ENCODE results near the gene SMAD1.

The SMAD1 gene

GRCh38 chr4:145565328-145565727, 83.7 kb downstream of the SMAD1 start:
- Histone ChIP-seq H2BK12ac (ENCODE audit: low read length) (no peak overlapping the region), H3K4me3 (ENCODE audit: low read depth, low read length) (no peak overlapping the region), H3K18ac (ENCODE audit: low read length) (no peak overlapping the region), H3K36me3 (ENCODE audit: control insufficient read depth in 1 of 2, insufficient read depth in 2 of 2, low read length in 2 of 2) (no peaks in the 10 kb centered on the region), H3K27me3 (ENCODE audit: insufficient read depth, low read length) (no peaks in the 10 kb centered on the region), H2AK5ac (ENCODE audit: low read length) (no peak overlapping the region), H3K23ac (ENCODE audit: low read length) (no peak overlapping the region), H2BK5ac (ENCODE audit: low read depth, low read length, poor library complexity) (no peak overlapping the region), H3K4me1 (ENCODE audit: control insufficient read depth in 1 of 2, insufficient read depth in 2 of 2, low read length in 2 of 2) (no peaks in the 10 kb centered on the region), H2BK120ac (ENCODE audit: insufficient read depth, low read length, poor library complexity) (no peak overlapping the region), H3K9me3 (ENCODE audit: insufficient read depth, low read depth, low read length) (peaks cover 5% of the 10 kb centered on the region), H3K79me1 (ENCODE audit: low read length) (no peaks in the 10 kb centered on the region), H3K79me2 (ENCODE audit: control insufficient read depth, insufficient read depth, low read length, poor library complexity) (no peaks in the 10 kb centered on the region), H4K91ac (ENCODE audit: low read depth, low read length) (no peak overlapping the region), H4K8ac (ENCODE audit: low read depth, low read length) (no peak overlapping the region), H3K9ac (ENCODE audit: low read length) (no peak overlapping the region), H3K4ac (ENCODE audit: low read depth, low read length) (no peak overlapping the region), H3K4me2 (ENCODE audit: low read length) (no peak overlapping the region), H4K12ac (ENCODE audit: low read depth, low read length) (no peak overlapping the region), H2AFZ (ENCODE audit: insufficient read depth, low read length, poor library complexity) (no peak overlapping the region), H3K27ac (ENCODE audit: low read depth, low read length) (no peak overlapping the region), H3K14ac (ENCODE audit: low read length) (no peak overlapping the region)
- WGBS (ENCODE audit: extremely low coverage, insufficient coverage, insufficient read length): no CpG with 5 or more reads among the region's 1 CpG
- no peak for DNase-seq

GRCh38 chr4:145566086-145566708, 84.5 kb downstream of the SMAD1 start:
- H2BK120ac ChIP-seq (ENCODE audit: insufficient read depth, low read length, poor library complexity): no peak overlapping the region

GRCh38 chr4:145566768-145567167, 85.1 kb downstream of the SMAD1 start:
- H3K4me2 ChIP-seq (ENCODE audit: low read length): no peak overlapping the region
- no peak overlapping the region for H4K12ac ChIP-seq (ENCODE audit: low read depth, low read length)
- no peak for DNase-seq
- H4K8ac ChIP-seq (ENCODE audit: low read depth, low read length): no peak overlapping the region
- no peak overlapping the region for H3K18ac ChIP-seq (ENCODE audit: low read length)
- H3K4ac ChIP-seq (ENCODE audit: low read depth, low read length): no peak overlapping the region
- H4K91ac ChIP-seq (ENCODE audit: low read depth, low read length): no peak overlapping the region
- WGBS (ENCODE audit: extremely low coverage, insufficient coverage, insufficient read length): no CpG with 5 or more reads among the region's 5 CpGs
- H2AFZ ChIP-seq (ENCODE audit: insufficient read depth, low read length, poor library complexity): no peak overlapping the region
- no peak overlapping the region for H2BK12ac ChIP-seq (ENCODE audit: low read length)
- H3K27ac ChIP-seq (ENCODE audit: low read depth, low read length): no peak overlapping the region
- no peaks in the 10 kb centered on the region for H3K36me3 ChIP-seq (ENCODE audit: control insufficient read depth in 1 of 2, insufficient read depth in 2 of 2, low read length in 2 of 2)
- H2BK120ac ChIP-seq (ENCODE audit: insufficient read depth, low read length, poor library complexity): no peak overlapping the region
- H3K14ac ChIP-seq (ENCODE audit: low read length): no peak overlapping the region
- no peaks in the 10 kb centered on the region for H3K79me1 ChIP-seq (ENCODE audit: low read length)
- no peak overlapping the region for H2AK5ac ChIP-seq (ENCODE audit: low read length)
- H3K4me3 ChIP-seq (ENCODE audit: low read depth, low read length): peak overlapping the region; percentile 11
- H3K27me3 ChIP-seq (ENCODE audit: insufficient read depth, low read length): no peaks in the 10 kb centered on the region
- no peak overlapping the region for H3K23ac ChIP-seq (ENCODE audit: low read length)
- H2BK5ac ChIP-seq (ENCODE audit: low read depth, low read length, poor library complexity): no peak overlapping the region
- no peaks in the 10 kb centered on the region for H3K79me2 ChIP-seq (ENCODE audit: control insufficient read depth, insufficient read depth, low read length, poor library complexity)
- H3K9ac ChIP-seq (ENCODE audit: low read length): no peak overlapping the region
- peaks cover 5% of the 10 kb centered on the region for H3K9me3 ChIP-seq (ENCODE audit: insufficient read depth, low read depth, low read length)
- no peaks in the 10 kb centered on the region for H3K4me1 ChIP-seq (ENCODE audit: control insufficient read depth in 1 of 2, insufficient read depth in 2 of 2, low read length in 2 of 2)

More at GRCh38 chr4:145566086-145566708, 84.5 kb downstream of the SMAD1 start:
- peaks cover 5% of the 10 kb centered on the region for H3K9me3 ChIP-seq (ENCODE audit: insufficient read depth, low read depth, low read length)
- no peak overlapping the region for H3K27ac ChIP-seq (ENCODE audit: low read depth, low read length)
- no peaks in the 10 kb centered on the region for H3K4me1 ChIP-seq (ENCODE audit: control insufficient read depth in 1 of 2, insufficient read depth in 2 of 2, low read length in 2 of 2)
- no peak overlapping the region for H4K12ac ChIP-seq (ENCODE audit: low read depth, low read length)
- DNase-seq: no peak
- H2BK5ac ChIP-seq (ENCODE audit: low read depth, low read length, poor library complexity): no peak overlapping the region
- no peak overlapping the region for H3K9ac ChIP-seq (ENCODE audit: low read length)
- H2BK12ac ChIP-seq (ENCODE audit: low read length): no peak overlapping the region
- H2AK5ac ChIP-seq (ENCODE audit: low read length): no peak overlapping the region
- H3K4me3 ChIP-seq (ENCODE audit: low read depth, low read length): peak overlapping the region; percentile 11
- no peak overlapping the region for H2AFZ ChIP-seq (ENCODE audit: insufficient read depth, low read length, poor library complexity)
- H3K36me3 ChIP-seq (ENCODE audit: control insufficient read depth in 1 of 2, insufficient read depth in 2 of 2, low read length in 2 of 2): no peaks in the 10 kb centered on the region
- H3K14ac ChIP-seq (ENCODE audit: low read length): no peak overlapping the region
- no peaks in the 10 kb centered on the region for H3K79me2 ChIP-seq (ENCODE audit: control insufficient read depth, insufficient read depth, low read length, poor library complexity)
- no peaks in the 10 kb centered on the region for H3K79me1 ChIP-seq (ENCODE audit: low read length)
- H3K27me3 ChIP-seq (ENCODE audit: insufficient read depth, low read length): no peaks in the 10 kb centered on the region
- no CpG with 5 or more reads among the region's 5 CpGs for WGBS (ENCODE audit: extremely low coverage, insufficient coverage, insufficient read length)
- H3K4me2 ChIP-seq (ENCODE audit: low read length): no peak overlapping the region
- no peak overlapping the region for H3K23ac ChIP-seq (ENCODE audit: low read length)
- H4K8ac ChIP-seq (ENCODE audit: low read depth, low read length): no peak overlapping the region
- H3K18ac ChIP-seq (ENCODE audit: low read length): no peak overlapping the region
- H4K91ac ChIP-seq (ENCODE audit: low read depth, low read length): no peak overlapping the region
- no peak overlapping the region for H3K4ac ChIP-seq (ENCODE audit: low read depth, low read length)

GRCh38 chr4:145567516-145567915, 85.9 kb downstream of the SMAD1 start:
- H3K18ac ChIP-seq (ENCODE audit: low read length): no peak overlapping the region
- H3K23ac ChIP-seq (ENCODE audit: low read length): no peak overlapping the region
- H4K8ac ChIP-seq (ENCODE audit: low read depth, low read length): no peak overlapping the region
- no peak overlapping the region for H3K4me2 ChIP-seq (ENCODE audit: low read length)
- no peak overlapping the region for H2AK5ac ChIP-seq (ENCODE audit: low read length)
- H2BK5ac ChIP-seq (ENCODE audit: low read depth, low read length, poor library complexity): no peak overlapping the region
- no peak overlapping the region for H2BK120ac ChIP-seq (ENCODE audit: insufficient read depth, low read length, poor library complexity)
- H3K27me3 ChIP-seq (ENCODE audit: insufficient read depth, low read length): no peaks in the 10 kb centered on the region
- peak; percentile 33 to 93 for DNase-seq
- H4K12ac ChIP-seq (ENCODE audit: low read depth, low read length): no peak overlapping the region
- no peak overlapping the region for H2BK12ac ChIP-seq (ENCODE audit: low read length)
- no peak overlapping the region for H3K9ac ChIP-seq (ENCODE audit: low read length)
- no peak overlapping the region for H4K91ac ChIP-seq (ENCODE audit: low read depth, low read length)
- no peaks in the 10 kb centered on the region for H3K4me1 ChIP-seq (ENCODE audit: control insufficient read depth in 1 of 2, insufficient read depth in 2 of 2, low read length in 2 of 2)
- H3K4me3 ChIP-seq (ENCODE audit: low read depth, low read length): no peak overlapping the region
- H3K4ac ChIP-seq (ENCODE audit: low read depth, low read length): no peak overlapping the region
- H3K79me2 ChIP-seq (ENCODE audit: control insufficient read depth, insufficient read depth, low read length, poor library complexity): no peaks in the 10 kb centered on the region
- H3K79me1 ChIP-seq (ENCODE audit: low read length): no peaks in the 10 kb centered on the region
- peaks cover 5% of the 10 kb centered on the region for H3K9me3 ChIP-seq (ENCODE audit: insufficient read depth, low read depth, low read length)
- no peak overlapping the region for H3K14ac ChIP-seq (ENCODE audit: low read length)
- no CpG with 5 or more reads among the region's 2 CpGs for WGBS (ENCODE audit: extremely low coverage, insufficient coverage, insufficient read length)
- H3K36me3 ChIP-seq (ENCODE audit: control insufficient read depth in 1 of 2, insufficient read depth in 2 of 2, low read length in 2 of 2): no peaks in the 10 kb centered on the region
- H3K27ac ChIP-seq (ENCODE audit: low read depth, low read length): no peak overlapping the region
- H2AFZ ChIP-seq (ENCODE audit: insufficient read depth, low read length, poor library complexity): no peak overlapping the region

Measured in trophoblast cell (in vitro differentiated cells and primary cell).